ENCODE measurements around the gene GAGE10. TPM values are rescaled to one million over a fixed set of nuclear protein-coding genes. Genes with fewer than 3 reads are reported as not detected.

The GAGE10 gene
- total and polyA plus RNA-seq, 2 experiments from 2014 or later, result not detected

GRCh38 chrX:49266523-49267445 is 36.7 kb upstream of the GAGE10 start:
- no peak for ATAC-seq
- Histone ChIP-seq H3K4me3 (no peak overlapping the region), H4K20me1 (replicated peaks; ENCODE audit: insufficient read depth) (no peaks in the 10 kb centered on the region), H2AFZ (no peak overlapping the region), H3K27me3 (ENCODE audit: insufficient read depth) (no peaks in the 10 kb centered on the region), H3K79me2 (replicated peaks; ENCODE audit: insufficient read depth) (peaks cover 13% of the 10 kb centered on the region), H3K9me2 (ENCODE audit: insufficient read depth) (no peaks in the 10 kb centered on the region), H3K4me2 (no peak overlapping the region), H3K4me1 (ENCODE audit: insufficient read depth) (peaks cover under 1% of the 10 kb centered on the region; the same call in 1 of the 2 replicates), H3F3A (replicated peaks; ENCODE audit: low read depth) (no peaks in the 10 kb centered on the region), H3K36me3 (ENCODE audit: insufficient read depth) (no peaks in the 10 kb centered on the region), H3K27ac (ENCODE audit: low read depth) (no peak overlapping the region)
- Mint-ChIP-seq H3K4me1 (peaks cover 23% of the 10 kb centered on the region), H3K27me3 (ENCODE audit: insufficient read depth, low read depth, poor library complexity) (peaks cover 7% of the 10 kb centered on the region), H3K27ac (no peak overlapping the region), H3K36me3 (ENCODE audit: low read depth) (peaks cover 11% of the 10 kb centered on the region; the same call in 2 of the 3 replicates), H3K4me3 (no peak overlapping the region), H3K9me3 (no peaks in the 10 kb centered on the region; the same call in 1 of the 3 replicates)
- DNase-seq (ENCODE audit: low spot score), result no peak
- TF ChIP-seq EZH2phosphoT487 (IDR thresholded peaks at IDR 0.05; ENCODE audit: unreplicated experiment) (no peak), JUNB (IDR thresholded peaks at IDR 0.05; ENCODE audit: unreplicated experiment) (no peak), ZNF462 (CRISPR knock-in tag; IDR thresholded peaks at IDR 0.05) (no peak), STAT1 (IDR thresholded peaks at IDR 0.05; ENCODE audit: unreplicated experiment) (no peak), EZH2 (IDR thresholded peaks at IDR 0.05; ENCODE audit: low read depth, unreplicated experiment) (no peak), POLR2AphosphoS5 (IDR thresholded peaks at IDR 0.05; ENCODE audit: low read depth) (no peak), REST (IDR thresholded peaks at IDR 0.05; ENCODE audit: unreplicated experiment) (no peak), ZNF331 (CRISPR knock-in tag; IDR thresholded peaks at IDR 0.05; ENCODE audit: low read depth) (no peak), ETS1 (IDR thresholded peaks at IDR 0.05) (no peak), CREB1 (CRISPR knock-in tag; IDR thresholded peaks at IDR 0.05; ENCODE audit: low read depth) (no peak), ZNF114 (CRISPR knock-in tag; IDR thresholded peaks at IDR 0.05) (no peak), NANOG (IDR thresholded peaks at IDR 0.05; ENCODE audit: borderline replicate concordance) (no peak)
- TF ChIP-seq, protein P1, sequence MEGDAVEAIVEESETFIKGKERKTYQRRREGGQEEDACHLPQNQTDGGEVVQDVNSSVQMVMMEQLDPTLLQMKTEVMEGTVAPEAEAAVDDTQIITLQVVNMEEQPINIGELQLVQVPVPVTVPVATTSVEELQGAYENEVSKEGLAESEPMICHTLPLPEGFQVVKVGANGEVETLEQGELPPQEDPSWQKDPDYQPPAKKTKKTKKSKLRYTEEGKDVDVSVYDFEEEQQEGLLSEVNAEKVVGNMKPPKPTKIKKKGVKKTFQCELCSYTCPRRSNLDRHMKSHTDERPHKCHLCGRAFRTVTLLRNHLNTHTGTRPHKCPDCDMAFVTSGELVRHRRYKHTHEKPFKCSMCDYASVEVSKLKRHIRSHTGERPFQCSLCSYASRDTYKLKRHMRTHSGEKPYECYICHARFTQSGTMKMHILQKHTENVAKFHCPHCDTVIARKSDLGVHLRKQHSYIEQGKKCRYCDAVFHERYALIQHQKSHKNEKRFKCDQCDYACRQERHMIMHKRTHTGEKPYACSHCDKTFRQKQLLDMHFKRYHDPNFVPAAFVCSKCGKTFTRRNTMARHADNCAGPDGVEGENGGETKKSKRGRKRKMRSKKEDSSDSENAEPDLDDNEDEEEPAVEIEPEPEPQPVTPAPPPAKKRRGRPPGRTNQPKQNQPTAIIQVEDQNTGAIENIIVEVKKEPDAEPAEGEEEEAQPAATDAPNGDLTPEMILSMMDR (conservative IDR thresholded peaks at IDR 0.05; ENCODE audit: low read depth in 2 of 2), result no peak

Data from GM23338 (cell line).